H1 (cell line): ENCODE measurements around the gene ZNF777. TPM values are rescaled to one million over a fixed set of nuclear protein-coding genes. Genes with fewer than 3 reads are reported as not detected.

ENCODE experiments used
- ASH2L ChIP-seq: fragments of 200-600, 300-600 bp; sonication (generic); IDR thresholded peaks from one replicate; pipeline ENCODE4 v1.7.1; 2017; ENCODE audit warnings: low read length
- BACH1 ChIP-seq: IDR thresholded peaks from 2 replicates; pipeline ENCODE4 v1.6.1; 2012; ENCODE audit warnings: low read length, improper control_type of control experiment
- CHD7 ChIP-seq: fragments of 300-600 bp; sonication (generic); IDR thresholded peaks from 2 replicates; pipeline ENCODE4 v1.7.1; 2012; ENCODE audit warnings: low read length, moderate library complexity, mild to moderate bottlenecking, inconsistent platforms; ENCODE audit not compliant: insufficient replicate concordance
- CTBP2 ChIP-seq: IDR thresholded peaks from 2 replicates; pipeline ENCODE4 v1.7.0; 2011; ENCODE audit warnings: borderline replicate concordance, mild to moderate bottlenecking, moderate library complexity, mixed read lengths, low read length; ENCODE audit not compliant: insufficient read depth, insufficient read length
- FOSL1 ChIP-seq: IDR thresholded peaks from 2 replicates; pipeline ENCODE4 v1.6.1; 2011; ENCODE audit warnings: mild to moderate bottlenecking, low read depth, low read length, moderate library complexity; ENCODE audit not compliant: insufficient read depth
- SP1 ChIP-seq: IDR thresholded peaks from 2 replicates; pipeline ENCODE4 v1.6.1; 2011; ENCODE audit warnings: low read depth, low read length
- YY1 ChIP-seq: IDR thresholded peaks from 2 replicates; pipeline ENCODE4 v1.6.1; 2011; ENCODE audit warnings: low read depth, mild to moderate bottlenecking, low read length
- polyA plus RNA-seq, 7 experiments: library from polyadenylated mRNA; depleted of rRNA in 3 of 7; stranded (reverse) in 5 of 7; unstranded in 2 of 7; fragments of >200 nt in 5 of 7; fragments of 200-250 nt in 2 of 7; gene quantifications; 1 replicate in 5 of 7; 2 replicates in 1 of 7; 4 replicates in 1 of 7; pipeline versions ENCODE4 v1.2.1 to v1.2.3, GENCODE V29; 2011 to 2013; ENCODE audit warnings: missing spikeins in 2 of 7, mixed read lengths in 2 of 7
- total RNA-seq: library from RNA; stranded (reverse); fragmentation: NEBNext Ultra II Directional; extraction: Animal tissue kit (Norgen Biotek cat#: 25700); gene quantifications from 2 replicates; pipeline ENCODE4 v1.2.1, GENCODE V29; 2021
- TF ChIP-seq, protein P1 (sequence below): IDR thresholded peaks from 2 replicates; pipeline ENCODE4 v1.6.1; 2012; ENCODE audit warnings: low read length, inconsistent platforms

The ZNF777 gene
- total and polyA plus RNA-seq, 2 of the 8 experiments (the other 6 are each of a cell fraction or from before 2014, with no cell fraction given) = 8.0 to 10.1 TPM

DNA sequence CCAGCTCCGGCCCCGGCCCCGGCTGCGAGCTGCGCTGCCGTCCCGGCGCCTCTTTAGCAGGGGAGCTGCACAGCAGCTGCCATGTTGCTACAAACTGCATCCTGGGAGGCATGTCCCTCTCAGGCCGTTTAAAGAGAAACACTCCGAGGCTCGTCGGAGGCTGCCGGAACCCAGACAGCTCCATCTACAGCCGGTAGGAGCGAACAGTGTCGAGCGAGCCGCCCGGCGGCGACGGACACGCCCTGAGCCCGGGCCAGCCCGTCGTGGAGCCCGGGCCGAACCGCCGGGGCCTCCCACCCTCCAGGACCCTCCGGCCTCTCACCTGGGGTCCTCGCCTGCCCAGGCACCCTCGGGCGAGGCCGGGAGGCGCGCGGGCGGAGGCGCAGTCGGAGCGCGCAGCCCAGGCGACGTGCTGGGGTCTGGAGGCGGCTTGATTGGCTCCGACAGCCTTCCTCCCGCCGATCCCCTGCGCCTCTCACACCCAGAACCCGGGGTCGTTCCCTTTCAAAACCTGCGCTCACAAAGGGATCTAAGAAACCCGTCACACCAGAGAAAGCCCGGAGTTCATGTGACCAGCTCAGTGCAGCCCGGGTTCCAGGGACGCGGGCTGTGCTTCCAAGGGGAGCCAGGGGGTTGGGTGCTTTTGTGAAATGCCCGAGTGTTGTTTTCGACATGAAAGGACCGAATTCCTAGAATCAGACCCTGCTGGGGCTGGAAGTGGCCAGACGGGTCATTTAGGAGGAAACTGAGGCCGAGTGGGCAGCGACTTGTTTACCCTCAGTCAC lies at the start of gene ZNF777 (continued):
- TF ChIP-seq CHD7 = no peak
- no peak for TF ChIP-seq SP1
- no peak for TF ChIP-seq FOSL1
- TF ChIP-seq CTBP2 = no peak
- peak; percentile 85; the same call in 1 of the 2 replicates for TF ChIP-seq YY1
- peak; percentile 85 for TF ChIP-seq ASH2L
- TF ChIP-seq, protein P1, sequence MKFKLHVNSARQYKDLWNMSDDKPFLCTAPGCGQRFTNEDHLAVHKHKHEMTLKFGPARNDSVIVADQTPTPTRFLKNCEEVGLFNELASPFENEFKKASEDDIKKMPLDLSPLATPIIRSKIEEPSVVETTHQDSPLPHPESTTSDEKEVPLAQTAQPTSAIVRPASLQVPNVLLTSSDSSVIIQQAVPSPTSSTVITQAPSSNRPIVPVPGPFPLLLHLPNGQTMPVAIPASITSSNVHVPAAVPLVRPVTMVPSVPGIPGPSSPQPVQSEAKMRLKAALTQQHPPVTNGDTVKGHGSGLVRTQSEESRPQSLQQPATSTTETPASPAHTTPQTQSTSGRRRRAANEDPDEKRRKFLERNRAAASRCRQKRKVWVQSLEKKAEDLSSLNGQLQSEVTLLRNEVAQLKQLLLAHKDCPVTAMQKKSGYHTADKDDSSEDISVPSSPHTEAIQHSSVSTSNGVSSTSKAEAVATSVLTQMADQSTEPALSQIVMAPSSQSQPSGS = 0 out of 2 replicates have a peak, but pooled peaks have one; percentile 20
- no peak for TF ChIP-seq BACH1
